NCI-H2081 (cell line): Measurements from ENCODE around the gene CNTFR.

ENCODE experiments used
- DNase-seq, 2 experiments: peaks; one replicate each; lab custom pipeline; 2025; lab: John Stamatoyannopoulos, UW

CNTFR gene

DNA sequence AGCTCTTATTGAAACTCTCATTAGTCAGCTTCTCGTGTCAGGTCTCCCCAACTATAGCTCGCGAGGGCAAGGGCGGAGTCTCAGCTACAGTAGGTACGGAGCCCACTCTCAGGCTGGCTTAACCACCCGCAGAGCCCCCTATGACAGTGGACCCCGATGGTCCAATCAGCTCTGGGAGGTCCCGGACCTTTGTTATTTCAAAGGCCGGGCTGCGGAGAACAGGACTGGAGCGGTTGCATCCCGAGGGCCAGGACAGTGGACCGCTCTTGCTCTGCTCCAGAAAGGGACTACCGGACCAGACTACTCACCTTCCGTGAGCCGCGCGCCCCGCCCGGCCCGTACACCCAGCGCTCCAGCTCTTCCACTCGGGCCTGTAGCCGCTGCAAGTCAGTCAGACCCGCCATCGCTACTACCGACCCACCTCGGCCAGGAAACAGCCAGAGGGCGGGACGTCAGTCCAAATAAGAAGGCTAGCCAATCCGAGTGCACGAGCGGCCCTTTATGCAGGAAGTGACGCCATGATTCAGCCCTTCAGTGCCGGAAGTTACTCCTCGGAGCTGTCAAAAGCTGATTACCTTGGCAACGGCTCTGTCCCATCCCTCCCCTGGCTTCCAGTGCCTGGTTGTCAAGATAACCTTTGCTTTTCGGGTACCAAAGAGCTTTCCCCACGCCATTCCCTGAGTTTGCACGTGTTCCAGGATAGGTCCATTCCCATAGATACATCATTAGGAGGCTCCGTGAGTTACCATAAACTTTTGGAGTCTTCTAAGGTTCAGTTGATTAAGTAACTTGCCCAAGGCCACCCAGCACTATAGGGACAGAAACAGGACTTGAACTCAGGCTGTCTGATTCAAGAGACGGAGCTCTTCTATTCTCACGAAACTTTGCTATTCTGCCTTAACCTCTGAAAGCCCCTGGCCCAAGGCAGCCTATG is 30.8 kb upstream of the CNTFR start, which contains the start of gene DCTN3:
Gene DCTN3, minus strand, starts transcription at position 435 of the 934 bp plus-strand sequence. Its CDS starts 31 bp downstream, at position 404.
- peak; percentile 96 to 99 for DNase-seq

DNA sequence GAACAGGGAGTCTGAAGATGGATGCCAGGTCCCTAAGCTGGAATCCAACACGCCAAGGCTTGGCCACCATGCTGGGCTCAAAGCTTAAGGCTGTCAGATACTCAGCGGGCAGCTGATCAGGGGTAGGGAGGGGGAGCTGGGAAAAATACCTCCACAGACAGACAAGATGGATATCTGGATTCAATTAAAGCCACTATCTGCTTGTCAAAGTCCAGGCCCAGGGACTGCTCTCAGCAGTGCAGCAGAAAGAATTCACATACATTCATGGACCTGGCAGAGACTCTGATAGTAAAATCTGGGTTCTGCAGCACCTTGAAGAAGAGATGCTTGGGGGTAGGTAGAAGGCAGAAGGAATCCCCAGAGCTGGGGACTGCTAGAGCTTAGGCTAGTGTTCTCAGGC is 25.6 kb upstream of the CNTFR start:
- DNase-seq: no peak

DNA sequence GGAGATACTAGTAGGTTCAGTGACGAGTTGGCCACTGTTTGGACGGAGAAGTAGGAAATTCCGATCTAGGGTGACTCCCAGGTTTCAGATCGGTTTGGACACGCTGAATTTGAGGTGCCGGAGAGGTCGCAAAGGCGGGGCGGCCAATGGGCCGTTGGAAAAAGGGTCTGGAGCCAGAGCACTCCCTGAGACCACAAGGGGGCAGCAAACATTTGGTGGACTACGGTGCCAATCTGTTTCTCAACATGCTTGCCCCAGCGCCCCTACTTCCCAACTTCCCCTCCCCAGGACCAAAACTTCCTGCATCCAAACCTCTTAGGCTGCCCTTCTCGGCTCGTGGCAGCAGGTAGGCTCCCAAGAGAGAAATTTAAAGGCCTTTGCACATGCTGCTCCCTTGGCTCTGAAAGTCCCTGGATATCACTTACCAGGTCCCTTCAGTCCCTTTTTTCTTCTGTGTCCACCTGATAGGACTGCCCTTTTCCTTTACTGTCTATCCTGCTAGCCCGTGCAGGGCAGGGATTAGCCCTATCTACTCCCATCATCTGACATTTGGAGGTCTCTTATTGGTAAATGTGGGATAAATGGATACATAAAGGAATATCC is 23.4 kb upstream of the CNTFR start:
- peak; percentile 83 to 85 for DNase-seq

DNA sequence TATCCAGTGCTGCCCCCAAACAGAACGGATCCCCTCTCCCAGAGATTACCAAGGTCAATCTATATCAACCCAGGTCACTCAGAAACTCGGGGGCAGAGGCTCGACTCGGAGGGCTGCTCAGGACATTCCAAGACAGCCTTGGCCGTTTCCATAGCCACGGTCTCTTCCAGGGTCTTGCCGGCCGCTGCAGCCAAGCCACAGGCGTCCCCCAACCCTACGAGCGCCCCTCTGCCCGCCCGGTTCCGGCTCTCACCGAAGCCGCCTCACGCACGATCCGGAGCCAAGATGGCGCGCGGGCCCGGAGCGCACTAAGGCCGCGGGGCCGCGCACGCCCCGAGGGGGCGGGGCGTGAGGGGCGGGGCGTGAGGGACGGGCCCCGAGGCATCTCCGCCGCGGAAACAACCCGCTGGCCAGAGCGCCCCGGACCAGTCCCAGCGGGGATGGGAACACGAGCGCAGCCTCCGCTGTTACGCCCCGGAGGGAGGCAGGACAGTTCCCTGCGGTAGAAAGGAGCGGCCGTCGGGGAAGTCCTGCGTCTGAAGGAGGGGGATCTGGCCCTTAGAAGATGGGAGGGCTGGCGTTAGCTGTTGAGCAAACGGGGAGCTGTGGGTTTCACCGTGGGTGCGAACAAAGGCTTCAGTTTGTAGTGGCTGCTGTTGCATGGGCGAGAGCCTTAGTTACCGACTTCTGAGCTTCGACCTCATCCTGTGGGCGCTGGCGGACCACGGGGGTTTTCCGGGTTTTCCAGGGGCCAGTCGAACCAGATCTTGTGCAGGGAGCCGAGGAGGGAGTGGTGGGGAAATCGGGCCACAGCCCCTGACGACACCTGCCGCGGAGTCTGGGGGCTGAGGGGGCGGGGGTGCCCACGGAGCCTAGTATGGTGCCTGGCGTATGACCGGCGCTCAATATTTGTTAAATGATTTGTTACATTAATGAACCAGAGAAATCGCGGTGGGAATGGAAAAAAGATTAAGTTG is 22.6 kb upstream of the CNTFR start, which contains the start of gene RPP25L:
Gene RPP25L, minus strand, starts transcription at position 287 of the 977 bp plus-strand sequence. CDS start 801 bp downstream, outside the sequence.
- peak; percentile 82 to 89 for DNase-seq

DNA sequence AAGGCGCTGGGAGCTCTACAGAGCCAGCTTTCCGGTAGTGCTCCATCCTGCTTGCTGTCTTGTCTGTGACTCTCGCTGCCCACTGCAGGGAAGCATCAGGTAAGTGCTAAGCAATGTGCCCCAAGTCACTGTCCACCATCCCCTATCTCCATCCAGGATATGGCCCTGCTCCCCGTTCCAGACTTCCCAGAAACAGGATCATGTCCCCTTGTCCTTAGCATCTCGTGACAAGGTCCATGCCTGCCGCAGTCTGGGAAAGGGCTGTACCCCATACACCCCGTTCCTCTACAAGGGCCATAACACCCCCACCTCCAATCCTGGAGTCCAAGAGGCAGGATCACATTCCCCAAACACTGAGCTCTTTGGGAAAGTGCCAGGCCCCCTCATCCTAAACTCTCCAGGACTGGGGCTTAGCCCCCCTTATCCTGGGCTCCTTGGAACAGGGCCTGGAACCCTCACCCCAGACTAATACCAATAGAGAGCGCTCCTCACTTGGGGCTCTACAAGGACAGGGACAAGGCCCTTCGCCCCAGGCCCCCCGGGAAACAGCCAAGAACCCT is 21.8 kb upstream of the CNTFR start:
- DNase-seq: no peak

DNA sequence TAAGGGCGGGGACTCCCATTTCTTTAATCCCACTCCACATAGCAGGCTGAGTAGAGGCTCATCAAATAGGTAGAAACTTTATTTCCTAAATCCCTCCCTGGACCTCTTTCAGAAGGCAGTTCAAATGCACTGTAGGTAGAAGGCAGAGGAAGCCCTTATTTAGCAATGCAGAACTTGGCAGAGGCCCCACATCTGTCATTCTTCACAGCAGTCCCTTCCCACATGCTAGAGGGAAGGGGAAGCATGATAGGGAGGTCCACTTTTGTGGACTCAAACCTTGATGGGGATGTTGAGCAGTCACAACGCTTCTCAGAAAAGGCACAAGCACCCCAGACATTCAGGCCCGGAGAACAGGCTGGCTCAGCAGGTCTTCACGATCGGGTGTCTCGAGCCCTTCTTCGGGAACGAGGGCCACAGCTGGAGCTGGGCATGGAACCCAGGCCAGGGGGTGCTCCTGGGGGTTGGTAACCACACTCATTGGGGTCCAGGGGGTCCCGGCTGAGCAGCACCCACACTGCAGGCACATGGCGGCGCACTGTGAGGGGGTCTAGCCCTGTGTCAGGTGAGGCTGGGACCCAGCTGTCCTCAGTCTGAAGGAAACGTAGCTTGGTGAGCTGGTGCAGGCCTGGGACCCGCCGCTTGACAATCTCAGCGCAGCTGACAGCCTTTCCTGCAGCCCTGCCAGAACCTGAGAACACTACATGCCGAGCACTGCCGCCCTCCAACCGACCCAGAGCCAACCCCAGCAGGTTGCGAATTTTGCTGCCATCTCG is 21.1 kb upstream of the CNTFR start:
- DNase-seq: peak in 1 of 2 experiments; percentile 30

DNA sequence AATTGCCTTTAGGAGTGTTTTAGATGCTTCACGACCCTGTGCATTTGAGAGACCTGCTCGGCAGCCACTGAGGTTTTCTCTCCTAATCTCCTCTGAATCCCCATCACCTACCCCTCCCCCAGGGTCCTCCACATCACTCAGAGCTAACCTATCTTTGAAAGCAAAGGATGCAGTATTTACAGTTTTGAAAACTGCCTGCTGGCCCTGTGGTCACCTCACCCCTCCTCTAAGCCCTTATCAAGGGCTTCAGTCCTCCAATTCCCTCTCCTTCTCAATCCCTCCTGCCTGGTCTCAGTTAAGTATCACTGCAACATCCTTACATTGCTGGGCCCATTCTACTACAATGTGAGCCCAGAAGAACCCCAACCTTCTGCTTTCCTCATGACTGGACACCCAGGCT is 17.8 kb upstream of the CNTFR start:
- DNase-seq: no peak

DNA sequence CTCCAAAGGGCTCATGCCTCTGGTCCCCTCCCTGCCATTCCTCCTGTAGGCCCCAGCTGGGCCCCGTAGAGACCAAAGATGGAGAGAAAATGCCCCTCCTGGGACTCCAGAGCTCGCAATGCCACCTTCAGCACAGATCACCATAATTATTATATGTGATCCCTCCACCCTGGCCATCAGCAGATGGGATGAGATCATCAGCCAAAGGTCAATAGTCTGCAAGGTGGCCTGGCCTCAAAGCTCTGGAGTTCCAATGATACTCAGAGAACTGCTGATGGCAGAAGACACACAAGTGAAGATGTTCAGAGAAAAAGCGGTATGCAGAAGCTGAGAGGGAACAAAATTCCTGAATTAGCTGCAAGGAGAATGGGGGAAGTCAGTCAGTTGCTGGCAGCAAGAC is 17.4 kb upstream of the CNTFR start:
- DNase-seq: no peak

DNA sequence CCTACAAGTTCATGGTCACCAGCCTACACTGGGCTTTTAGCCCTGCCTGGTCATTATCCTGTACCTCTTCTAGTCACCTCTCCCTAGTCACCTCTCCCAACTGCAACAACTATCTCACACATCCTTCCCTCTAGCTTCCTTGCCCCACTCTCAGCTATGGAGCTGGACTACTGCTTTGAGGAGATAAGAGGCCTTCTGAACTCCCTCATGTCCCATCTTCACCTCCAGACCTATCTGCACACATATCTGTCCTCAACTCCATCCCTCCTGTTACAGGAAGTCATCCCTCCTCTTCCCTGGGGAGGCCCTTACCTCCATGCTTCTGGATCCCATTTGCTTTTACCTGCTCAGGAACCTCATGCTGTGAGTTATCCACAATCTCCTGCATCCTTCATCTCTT is 16.7 kb upstream of the CNTFR start:
- DNase-seq: no peak

DNA sequence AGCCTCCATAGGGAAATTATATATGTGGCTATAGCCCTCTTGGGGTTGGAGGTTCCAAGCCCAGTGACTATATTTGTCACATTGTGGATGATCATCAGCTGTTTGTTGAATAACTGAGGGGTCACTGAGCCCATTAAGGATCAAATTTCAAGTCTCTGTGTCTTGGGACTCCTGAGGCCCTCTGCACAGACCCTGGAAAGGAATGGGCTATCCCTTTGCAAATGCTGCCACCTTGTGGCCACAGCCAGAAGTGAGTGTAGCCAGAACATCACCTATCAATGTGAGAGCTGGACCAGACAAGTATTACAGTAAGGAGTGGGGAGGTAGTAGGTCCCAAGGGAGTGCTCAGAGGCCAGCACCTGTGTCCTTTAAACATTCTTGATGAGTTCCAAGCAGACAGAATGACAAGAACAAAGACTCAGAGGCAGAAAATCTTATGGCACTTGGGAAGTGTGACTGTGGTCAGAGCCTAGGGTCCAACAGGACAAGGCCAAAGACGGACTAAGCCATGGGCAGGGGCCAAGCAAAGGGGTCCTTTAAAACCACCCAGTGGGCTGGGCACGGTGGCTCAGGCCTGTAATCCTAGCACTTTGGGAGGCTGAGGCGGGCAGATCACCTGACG is 14.2 kb upstream of the CNTFR start:
- DNase-seq: peak; percentile 74 to 83

DNA sequence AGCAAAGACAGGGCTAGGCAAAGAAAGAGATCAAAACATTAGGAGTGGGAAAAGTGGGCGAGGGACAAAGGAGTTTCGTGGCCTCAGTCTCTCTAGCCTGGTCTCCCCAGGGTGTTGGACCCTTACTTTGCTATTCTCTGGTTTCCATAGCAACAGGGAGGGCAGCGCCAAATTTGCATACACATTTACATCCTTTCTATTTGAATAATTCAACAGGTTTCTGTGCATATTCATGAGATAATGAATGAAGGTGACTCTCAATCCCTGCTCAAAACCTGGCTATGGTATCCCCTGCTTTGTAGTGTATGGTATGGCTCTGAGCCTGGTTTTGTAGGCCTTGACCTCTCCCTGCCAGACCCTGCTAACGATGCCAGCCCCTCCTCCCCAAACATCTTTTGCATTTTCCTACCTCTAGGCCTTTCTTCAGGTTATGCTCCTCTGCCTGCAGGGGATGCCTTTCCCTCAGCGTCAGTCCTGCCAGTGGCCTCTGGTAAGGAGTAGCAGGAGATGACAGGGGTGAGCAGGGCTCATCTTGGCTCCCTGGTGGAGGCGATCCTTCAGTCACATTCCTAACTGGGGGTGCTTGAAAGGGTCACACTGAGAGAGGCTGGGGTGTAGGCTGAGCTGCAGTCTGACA is 12.5 kb upstream of the CNTFR start:
- no peak for DNase-seq

DNA sequence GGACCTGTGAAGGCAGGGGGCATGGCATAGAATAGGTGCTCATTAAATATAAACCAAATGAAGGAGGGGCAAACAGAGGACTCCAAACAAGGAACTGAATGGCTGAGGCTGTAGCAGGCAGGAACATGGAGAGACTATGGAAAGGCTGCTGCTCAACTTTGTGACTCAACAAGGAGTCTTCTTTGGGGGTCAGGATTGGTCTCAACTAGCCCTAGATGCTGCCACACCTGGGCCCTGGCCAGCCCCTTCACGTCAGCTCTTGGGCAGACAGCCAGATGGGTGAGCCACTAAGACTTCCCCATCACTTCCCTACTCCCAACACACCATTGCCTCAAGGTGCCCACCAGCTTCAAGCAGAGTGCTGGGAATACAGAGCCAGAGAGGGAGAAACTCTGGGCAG is 11.4 kb upstream of the CNTFR start:
- DNase-seq: no peak

DNA sequence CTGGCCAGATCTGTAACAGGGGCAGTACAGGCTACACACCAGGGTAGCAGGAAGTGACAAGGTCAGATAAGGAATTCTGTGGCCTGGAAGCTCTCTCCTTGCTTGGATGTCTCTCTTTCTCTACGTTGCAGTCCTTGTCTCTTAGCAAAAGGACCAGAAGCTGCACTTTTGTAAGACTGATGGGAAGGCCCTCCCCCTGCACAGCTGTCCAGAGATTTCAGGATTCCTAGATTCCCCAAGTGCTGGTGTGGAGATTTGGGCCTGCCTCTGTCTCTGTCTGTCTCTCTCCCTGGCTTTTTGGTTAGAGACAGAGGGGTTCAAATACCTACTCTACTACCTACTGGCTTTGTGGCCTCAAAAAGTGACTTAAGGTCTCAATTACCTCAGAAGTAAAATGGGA is 10.0 kb upstream of the CNTFR start:
- no peak for DNase-seq

DNA sequence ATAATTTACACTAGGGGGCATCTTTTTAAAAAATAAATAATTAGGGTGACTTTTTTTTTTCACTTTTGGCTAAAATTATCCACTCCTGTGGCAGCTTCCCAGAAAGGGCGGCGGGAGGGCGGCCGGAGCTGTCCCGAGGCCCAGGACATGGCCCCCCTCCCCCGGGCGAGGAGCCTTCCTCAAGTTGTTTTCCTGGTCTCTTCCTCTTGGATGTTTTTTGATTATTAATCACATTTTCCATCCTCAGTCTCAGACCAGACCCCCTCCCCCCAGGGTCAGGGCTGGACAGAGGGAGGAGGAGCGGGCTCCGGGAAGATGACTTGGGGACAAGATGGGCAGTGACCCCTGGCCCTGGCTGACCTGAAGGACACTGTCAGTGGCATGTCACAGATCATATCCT is 4.7 kb upstream of the CNTFR start:
- no peak for DNase-seq

DNA sequence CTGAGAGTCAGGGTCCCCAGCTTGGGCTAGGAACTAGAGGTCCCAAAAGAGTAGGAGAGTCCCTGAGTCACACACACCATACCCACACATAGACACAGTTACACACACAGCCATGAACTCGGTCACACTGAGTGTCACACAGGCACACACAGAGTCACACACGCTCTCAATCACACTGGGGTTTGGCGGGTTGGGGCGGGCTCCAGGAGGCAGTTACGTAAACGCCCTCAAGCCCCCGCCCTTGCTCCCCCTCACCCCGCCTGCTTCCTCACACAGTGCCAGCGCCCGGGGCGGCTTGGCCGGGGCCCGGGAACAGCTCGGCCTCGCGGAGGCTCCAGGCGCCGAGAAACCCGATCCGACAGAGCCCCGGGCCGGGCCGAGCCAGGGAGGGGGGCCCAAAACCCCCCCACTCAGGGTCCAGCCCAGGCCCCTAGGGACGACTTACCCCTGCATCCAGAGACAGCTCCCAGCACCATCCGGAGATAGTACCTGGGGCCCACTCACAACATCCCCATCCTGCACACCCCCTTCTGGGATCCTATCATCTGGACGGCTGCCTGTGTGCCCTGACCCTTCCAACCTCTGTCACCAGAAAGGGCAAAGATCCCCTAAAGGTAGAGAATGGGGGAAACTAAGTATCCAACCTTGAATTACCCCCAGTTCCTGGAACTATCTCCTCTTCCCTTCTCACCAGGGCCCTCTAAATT is 3.5 kb upstream of the CNTFR start:
- no peak for DNase-seq

DNA sequence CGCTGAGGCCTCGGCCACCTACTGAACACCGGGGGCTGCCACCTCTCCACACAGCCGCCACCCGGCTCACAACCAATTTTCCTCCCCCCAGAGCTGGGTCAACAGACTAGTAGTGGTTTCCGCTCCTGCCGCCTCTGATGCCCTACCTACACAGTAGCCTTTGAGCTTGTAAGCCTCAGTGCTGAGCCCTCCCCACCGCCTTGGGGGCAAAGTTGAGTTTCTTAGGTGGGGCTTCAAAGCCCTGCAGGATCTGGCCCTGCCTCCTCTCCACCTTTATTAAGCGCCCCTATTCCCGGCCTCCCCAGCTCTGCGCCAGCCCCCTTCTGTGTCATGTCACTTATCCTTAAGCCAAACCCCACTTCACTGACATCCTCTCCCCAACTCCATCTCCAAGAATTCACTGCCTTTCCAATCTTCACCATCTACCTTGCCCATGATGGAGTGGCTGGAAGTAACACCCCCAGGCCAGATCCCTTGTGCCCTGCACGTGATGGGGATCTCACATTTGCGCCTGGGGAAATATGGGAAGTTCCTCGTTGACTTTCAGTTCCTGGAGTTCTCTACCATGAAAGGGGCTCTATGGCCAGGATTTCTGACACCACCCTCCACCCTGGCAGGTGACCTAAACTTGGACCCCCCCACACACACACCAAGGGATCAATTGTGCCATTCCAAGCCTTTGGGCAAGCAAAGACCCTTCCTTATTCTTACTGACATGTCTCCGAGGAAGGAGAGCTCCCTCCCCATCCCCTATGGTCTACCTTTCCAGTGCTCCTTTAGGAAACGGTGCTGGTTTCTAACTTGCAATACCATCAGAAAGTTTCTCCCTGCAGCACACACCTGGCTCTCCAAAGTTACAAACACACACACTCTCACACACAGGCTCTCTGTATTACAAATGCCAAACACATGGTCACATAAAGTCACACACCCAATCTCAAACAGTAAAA is 2.7 kb upstream of the CNTFR start:
- no peak for DNase-seq

DNA sequence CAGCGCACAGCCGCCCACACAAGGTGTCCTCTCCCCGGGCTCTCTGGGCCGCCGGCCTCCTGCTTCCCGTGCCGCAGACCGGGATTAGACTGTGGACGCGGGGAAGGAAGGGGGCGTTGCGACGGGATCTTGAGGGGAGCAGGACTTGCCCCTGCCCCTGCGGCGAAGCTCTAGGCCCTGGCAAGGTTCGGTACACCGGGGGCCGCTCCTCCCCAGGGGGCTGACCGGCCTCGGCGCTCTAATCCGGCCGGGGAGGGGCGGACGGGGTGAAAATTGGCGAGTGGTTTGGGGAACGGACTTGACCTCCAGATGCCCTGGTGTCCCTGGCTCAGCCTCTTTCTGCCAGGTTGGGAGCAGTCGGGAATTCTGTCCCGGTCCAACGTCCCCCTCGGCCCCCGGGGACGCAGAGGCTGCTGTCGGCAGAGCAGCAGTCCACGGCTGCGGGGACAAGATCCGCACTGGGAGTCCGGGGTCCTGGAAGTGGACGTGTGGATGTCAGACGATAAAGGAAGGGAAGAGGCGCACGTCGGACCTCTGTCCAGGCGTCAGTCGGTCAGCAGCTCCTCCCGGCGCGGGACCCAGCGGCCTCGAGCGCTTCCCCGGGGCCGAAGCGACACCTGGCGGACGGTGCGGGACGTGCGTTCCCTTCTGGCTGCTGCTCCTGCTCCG is 1.9 kb upstream of the CNTFR start:
- peak; percentile 50 to 64 for DNase-seq
